ENCODE data around the gene LGI4. TPM values are rescaled to one million over a fixed set of nuclear protein-coding genes. Genes with fewer than 3 reads are reported as not detected.

The LGI4 gene
- 11.3 TPM for total RNA-seq

GRCh38 chr19:35134601-35135242 is at the start of gene LGI4:
Gene LGI4, minus strand, starts transcription at chr19:35135059. Its CDS starts 379 bp downstream, at chr19:35134680.

GRCh38 chr19:35154525-35155406 is 19.9 kb upstream of the LGI4 start, which contains the start of gene FXYD5:
Gene FXYD5, plus strand, starts transcription at chr19:35154735. Its CDS starts 816 bp downstream, at chr19:35155551.

GRCh38 chr19:35143231-35143715 is 8.4 kb upstream of the LGI4 start, which contains the start of gene FXYD7:
Gene FXYD7, plus strand, starts transcription at chr19:35143255. Its CDS starts 79 bp downstream, at chr19:35143334.

GRCh38 chr19:35138305-35138892 is 3.5 kb upstream of the LGI4 start, which contains the start of gene FXYD1:
Gene FXYD1, plus strand, starts transcription at chr19:35138824. Its CDS starts 1,256 bp downstream, at chr19:35140080.

GRCh38 chr19:35115177-35115951 is 19.5 kb downstream of the LGI4 start, which contains the start of gene FXYD3:
Gene FXYD3, plus strand, starts transcription at chr19:35115823. Its CDS starts 3,554 bp downstream, at chr19:35119377.

Small RNA genes lying within 50 kb of the gene (small RNA-seq; reads per million reads assigned to genes)
- not detected for gene AC020907.2 (ENCODE audit: low replicate concordance)

Other genes starting within 250 kb of the LGI4 start
- 9.7 TPM for gene ZNF30, start 208.2 kb downstream of the LGI4 start, total RNA-seq
- gene ZNF792, start 170.8 kb downstream of the LGI4 start, total RNA-seq, result 29.1 TPM
- gene GRAMD1A, start 134.7 kb downstream of the LGI4 start, total RNA-seq, result 80.8 TPM
- gene SCN1B, start 104.6 kb downstream of the LGI4 start, total RNA-seq, result 1.6 TPM
- not detected for gene HPN, start 93.3 kb downstream of the LGI4 start, total RNA-seq
- not detected for gene FXYD3, start 19.2 kb downstream of the LGI4 start, total RNA-seq
- gene FXYD1, start 3.8 kb upstream of the LGI4 start, total RNA-seq, result not detected
- gene FXYD7, start 8.2 kb upstream of the LGI4 start, total RNA-seq, result 26.6 TPM
- not detected for gene FXYD5, start 19.7 kb upstream of the LGI4 start, total RNA-seq
- gene FAM187B, start 93.7 kb upstream of the LGI4 start, total RNA-seq, result not detected
- 3.1 TPM for gene LSR, start 113.9 kb upstream of the LGI4 start, total RNA-seq
- gene USF2, start 133.9 kb upstream of the LGI4 start, total RNA-seq, result 61.0 TPM
- not detected for gene HAMP, start 147.5 kb upstream of the LGI4 start, total RNA-seq
- gene MAG, start 157.1 kb upstream of the LGI4 start, total RNA-seq, result 0.31 TPM
- gene CD22, start 194.1 kb upstream of the LGI4 start, total RNA-seq, result not detected
- gene FFAR1, start 212.8 kb upstream of the LGI4 start, total RNA-seq, result not detected
- not detected for gene FFAR3, start 223.4 kb upstream of the LGI4 start, total RNA-seq
- gene GPR42, start 236.0 kb upstream of the LGI4 start, total RNA-seq, result not detected

Data from parietal lobe (tissue), 2 donors.